Measurements from ENCODE around the gene STK32B.
A peak's percentile ranks its signal among the peaks of the same experiment; 100 is the strongest.

The STK32B gene

GRCh38 chr4:5510504-5510903 is 459.2 kb downstream of the STK32B start:
- H3K9me3 ChIP-seq (ENCODE audit: control insufficient read depth, low read length): no peaks in the 10 kb centered on the region

GRCh38 chr4:5511791-5512190 is 460.5 kb downstream of the STK32B start:
- no peaks in the 10 kb centered on the region for H3K36me3 ChIP-seq (ENCODE audit: control insufficient read depth, insufficient read depth, low read length)
- no peak overlapping the region for H3K4me3 ChIP-seq (ENCODE audit: insufficient read depth, low read depth, low read length)
- no peak overlapping the region for H3K27ac ChIP-seq (ENCODE audit: insufficient read depth, low read depth, low read length, poor library complexity, severe bottlenecking)
- no peaks in the 10 kb centered on the region for H3K27me3 ChIP-seq (ENCODE audit: control insufficient read depth, insufficient read depth, low read length, poor library complexity, severe bottlenecking)
- no peaks in the 10 kb centered on the region for H3K9me3 ChIP-seq (ENCODE audit: control insufficient read depth, low read length)
- no peaks in the 10 kb centered on the region for H3K4me1 ChIP-seq (ENCODE audit: control insufficient read depth, insufficient read depth, low read length)

More at GRCh38 chr4:5510504-5510903, 459.2 kb downstream of the STK32B start:
- no peaks in the 10 kb centered on the region for H3K27me3 ChIP-seq (ENCODE audit: control insufficient read depth, insufficient read depth, low read length, poor library complexity, severe bottlenecking)
- H3K36me3 ChIP-seq (ENCODE audit: control insufficient read depth, insufficient read depth, low read length): no peaks in the 10 kb centered on the region
- H3K4me3 ChIP-seq (ENCODE audit: insufficient read depth, low read depth, low read length): no peak overlapping the region
- no peak overlapping the region for H3K27ac ChIP-seq (ENCODE audit: insufficient read depth, low read depth, low read length, poor library complexity, severe bottlenecking)
- WGBS, 2 experiments: 59 to 68% methylated on average over 2 of the region's 2 CpGs
- H3K4me1 ChIP-seq (ENCODE audit: control insufficient read depth, insufficient read depth, low read length): no peaks in the 10 kb centered on the region

DNA sequence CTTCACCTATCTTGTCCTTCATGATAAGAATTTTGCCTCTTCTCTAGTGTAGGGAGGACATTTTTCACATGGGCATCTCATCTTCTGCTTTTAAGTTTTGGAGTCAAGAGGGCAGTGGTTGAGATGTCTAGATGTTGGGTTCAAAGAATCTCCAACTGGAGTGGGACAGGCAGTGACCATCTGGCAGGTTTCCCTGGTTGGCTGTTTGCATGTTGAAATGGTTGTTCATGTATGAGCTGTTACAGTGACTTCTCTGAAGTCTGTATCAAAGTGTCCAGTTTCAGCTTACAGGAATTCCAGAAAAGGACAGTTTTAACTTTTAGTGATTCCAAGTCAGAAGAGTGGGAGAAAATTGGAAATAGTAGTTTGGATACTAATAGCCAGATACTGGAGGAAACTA is 464.4 kb downstream of the STK32B start:
- no peaks in the 10 kb centered on the region for H3K9me3 ChIP-seq (ENCODE audit: control insufficient read depth, low read length)
- no peaks in the 10 kb centered on the region for H3K27me3 ChIP-seq (ENCODE audit: control insufficient read depth, insufficient read depth, low read length, poor library complexity, severe bottlenecking)
- H3K4me1 ChIP-seq (ENCODE audit: control insufficient read depth, insufficient read depth, low read length): no peaks in the 10 kb centered on the region
- H3K36me3 ChIP-seq (ENCODE audit: control insufficient read depth, insufficient read depth, low read length): no peaks in the 10 kb centered on the region
- no peak overlapping the region for H3K4me3 ChIP-seq (ENCODE audit: insufficient read depth, low read depth, low read length)
- H3K27ac ChIP-seq (ENCODE audit: insufficient read depth, low read depth, low read length, poor library complexity, severe bottlenecking): no peak overlapping the region

DNA sequence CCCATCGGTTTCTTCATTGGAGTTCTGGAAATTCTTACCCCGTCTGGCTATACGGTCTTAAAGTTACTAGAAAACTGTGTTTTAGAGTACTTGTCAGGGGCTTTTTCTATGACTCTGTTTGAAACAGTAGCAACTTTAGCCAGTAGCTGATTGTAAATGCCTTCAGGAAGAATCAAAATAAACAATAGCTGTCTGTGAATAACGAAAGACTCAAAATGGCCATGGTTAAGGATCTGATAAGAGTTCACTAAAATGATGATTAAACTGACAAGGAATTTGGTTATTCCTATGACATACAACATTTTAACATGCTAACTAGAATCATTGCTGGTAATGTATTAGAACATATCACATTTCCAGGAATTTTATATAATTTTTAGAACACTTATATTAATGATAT is 466.1 kb downstream of the STK32B start:
- Histone ChIP-seq H3K9me3 (ENCODE audit: control insufficient read depth, low read length) (no peaks in the 10 kb centered on the region), H3K27ac (ENCODE audit: insufficient read depth, low read depth, low read length, poor library complexity, severe bottlenecking) (no peak overlapping the region), H3K4me1 (ENCODE audit: control insufficient read depth, insufficient read depth, low read length) (no peaks in the 10 kb centered on the region), H3K4me3 (ENCODE audit: insufficient read depth, low read depth, low read length) (no peak overlapping the region), H3K27me3 (ENCODE audit: control insufficient read depth, insufficient read depth, low read length, poor library complexity, severe bottlenecking) (no peaks in the 10 kb centered on the region), H3K36me3 (ENCODE audit: control insufficient read depth, insufficient read depth, low read length) (no peaks in the 10 kb centered on the region)
- 96% methylated on average over 4 of the region's 4 CpGs for WGBS, 2 experiments

DNA sequence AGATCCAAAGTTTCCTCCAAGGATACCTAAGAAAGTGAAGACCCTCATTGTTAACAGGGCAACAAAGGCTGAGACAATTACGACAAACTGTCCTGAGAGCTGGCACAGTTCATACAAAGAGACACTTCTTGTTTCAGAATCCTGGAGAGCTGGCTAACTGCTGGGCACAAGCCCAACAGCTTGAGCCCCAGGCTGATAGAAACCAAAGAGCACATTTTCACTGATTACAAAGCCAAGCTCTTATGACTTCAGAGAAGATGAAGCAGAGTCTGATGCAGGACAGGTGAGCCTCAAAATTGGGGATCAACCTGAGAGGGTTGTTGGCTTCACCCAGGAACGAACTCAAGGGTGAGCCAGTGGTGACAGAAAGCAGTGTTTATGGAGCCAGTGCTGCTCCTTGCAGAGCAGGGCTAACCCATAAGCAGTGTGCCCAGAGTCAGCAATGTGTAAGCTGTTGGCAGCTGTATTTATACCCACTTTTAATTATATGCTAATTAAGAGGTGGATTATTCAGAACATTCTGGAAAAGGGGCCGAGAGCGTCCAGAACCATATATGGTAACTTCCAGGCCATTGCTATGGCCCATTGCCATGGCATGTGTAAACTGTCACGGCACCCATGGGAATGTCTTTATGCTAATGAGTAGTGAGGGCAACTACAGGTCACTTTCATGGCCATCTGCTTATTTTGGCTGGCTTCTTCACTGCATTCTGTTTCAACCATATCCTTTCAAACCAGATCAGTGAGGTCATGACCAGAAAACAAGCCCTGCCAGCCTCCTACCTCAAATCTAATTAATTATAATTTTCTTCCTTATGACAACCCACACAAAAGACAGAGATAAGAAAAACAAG is 473.4 kb downstream of the STK32B start:
- WGBS, 2 experiments: 91 to 92% methylated on average over 5 of the region's 5 CpGs
- H3K4me1 ChIP-seq (ENCODE audit: control insufficient read depth, insufficient read depth, low read length): peaks cover 21% of the 10 kb centered on the region
- no peaks in the 10 kb centered on the region for H3K36me3 ChIP-seq (ENCODE audit: control insufficient read depth, insufficient read depth, low read length)
- H3K9me3 ChIP-seq (ENCODE audit: control insufficient read depth, low read length): no peaks in the 10 kb centered on the region
- H3K27me3 ChIP-seq (ENCODE audit: control insufficient read depth, insufficient read depth, low read length, poor library complexity, severe bottlenecking): no peaks in the 10 kb centered on the region
- no peak overlapping the region for H3K4me3 ChIP-seq (ENCODE audit: insufficient read depth, low read depth, low read length)
- no peak overlapping the region for H3K27ac ChIP-seq (ENCODE audit: insufficient read depth, low read depth, low read length, poor library complexity, severe bottlenecking)

- Histone ChIP-seq H3K36me3 (ENCODE audit: control insufficient read depth, insufficient read depth, low read length) (no peaks in the 10 kb centered on the region), H3K4me3 (ENCODE audit: insufficient read depth, low read depth, low read length) (no peak overlapping the region), H3K9me3 (ENCODE audit: control insufficient read depth, low read length) (no peaks in the 10 kb centered on the region), H3K27ac (ENCODE audit: insufficient read depth, low read depth, low read length, poor library complexity, severe bottlenecking) (no peak overlapping the region), H3K4me1 (ENCODE audit: control insufficient read depth, insufficient read depth, low read length) (peaks cover 21% of the 10 kb centered on the region), H3K27me3 (ENCODE audit: control insufficient read depth, insufficient read depth, low read length, poor library complexity, severe bottlenecking) (no peaks in the 10 kb centered on the region)
- 64 to 70% methylated on average over 2 to 3 of the region's 3 CpGs for WGBS, 2 experiments
These were observed 475.0 kb downstream of the STK32B start for GRCh38 chr4:5526080-5526846.

DNA sequence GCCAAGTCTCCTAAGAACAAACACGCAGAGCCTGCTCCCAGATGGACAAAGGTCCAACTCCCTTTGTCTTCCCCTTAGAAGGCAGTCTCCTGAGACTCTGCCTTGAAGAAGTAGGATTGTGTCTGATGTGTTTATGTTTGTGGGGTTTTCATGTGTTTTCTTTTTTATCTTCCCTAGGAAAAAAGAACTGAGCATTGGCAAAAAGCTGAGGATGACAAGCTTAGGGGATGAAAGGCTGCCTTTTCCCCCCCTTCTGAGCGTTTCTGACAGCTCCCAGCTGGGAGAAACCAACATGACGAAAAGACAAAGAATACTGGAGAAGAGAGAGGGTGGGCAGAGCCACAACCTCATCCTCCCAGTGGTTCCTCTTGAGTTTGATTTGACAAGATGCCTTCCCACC is 475.9 kb downstream of the STK32B start:
- H3K27ac ChIP-seq (ENCODE audit: insufficient read depth, low read depth, low read length, poor library complexity, severe bottlenecking): peak overlapping the region; percentile 62
- WGBS, 2 experiments: 36 to 43% methylated on average over 2 to 3 of the region's 3 CpGs

DNA sequence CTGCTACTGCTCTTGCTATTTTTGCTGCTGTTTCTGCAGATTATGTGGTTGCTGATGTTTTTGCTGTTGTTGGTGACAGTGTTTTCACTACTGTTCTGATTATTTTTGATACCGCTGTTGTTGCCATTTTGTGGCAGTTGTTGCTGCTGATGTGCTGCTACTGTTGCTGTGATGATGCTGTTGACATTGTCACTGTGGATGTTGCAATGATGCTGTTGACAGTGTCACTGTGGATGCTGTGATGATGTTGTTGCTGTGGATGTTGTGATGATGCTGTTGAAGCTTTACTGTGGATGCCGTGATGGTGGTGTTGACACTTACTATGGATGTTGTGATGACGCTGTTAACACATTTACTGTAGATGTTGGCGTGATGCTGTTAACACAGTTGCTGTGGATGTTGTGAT is 476.8 kb downstream of the STK32B start:
- Histone ChIP-seq H3K4me1 (ENCODE audit: control insufficient read depth, insufficient read depth, low read length) (peaks cover 21% of the 10 kb centered on the region), H3K27me3 (ENCODE audit: control insufficient read depth, insufficient read depth, low read length, poor library complexity, severe bottlenecking) (no peaks in the 10 kb centered on the region), H3K36me3 (ENCODE audit: control insufficient read depth, insufficient read depth, low read length) (no peaks in the 10 kb centered on the region), H3K9me3 (ENCODE audit: control insufficient read depth, low read length) (no peaks in the 10 kb centered on the region), H3K4me3 (ENCODE audit: insufficient read depth, low read depth, low read length) (no peak overlapping the region), H3K27ac (ENCODE audit: insufficient read depth, low read depth, low read length, poor library complexity, severe bottlenecking) (no peak overlapping the region)
- WGBS, 2 experiments: 97% methylated on average over 4 of the region's 4 CpGs

More for the DNA sequence above, 475.9 kb downstream of the STK32B start:
- H3K36me3 ChIP-seq (ENCODE audit: control insufficient read depth, insufficient read depth, low read length): no peaks in the 10 kb centered on the region
- peaks cover 21% of the 10 kb centered on the region for H3K4me1 ChIP-seq (ENCODE audit: control insufficient read depth, insufficient read depth, low read length)
- no peak overlapping the region for H3K4me3 ChIP-seq (ENCODE audit: insufficient read depth, low read depth, low read length)
- no peaks in the 10 kb centered on the region for H3K9me3 ChIP-seq (ENCODE audit: control insufficient read depth, low read length)
- H3K27me3 ChIP-seq (ENCODE audit: control insufficient read depth, insufficient read depth, low read length, poor library complexity, severe bottlenecking): no peaks in the 10 kb centered on the region

- Histone ChIP-seq H3K36me3 (ENCODE audit: control insufficient read depth, insufficient read depth, low read length) (no peaks in the 10 kb centered on the region), H3K4me1 (ENCODE audit: control insufficient read depth, insufficient read depth, low read length) (peaks cover 6% of the 10 kb centered on the region), H3K9me3 (ENCODE audit: control insufficient read depth, low read length) (no peaks in the 10 kb centered on the region), H3K27ac (ENCODE audit: insufficient read depth, low read depth, low read length, poor library complexity, severe bottlenecking) (no peak overlapping the region), H3K4me3 (ENCODE audit: insufficient read depth, low read depth, low read length) (no peak overlapping the region), H3K27me3 (ENCODE audit: control insufficient read depth, insufficient read depth, low read length, poor library complexity, severe bottlenecking) (no peaks in the 10 kb centered on the region)
- WGBS, 2 experiments: 92 to 94% methylated on average over 2 of the region's 2 CpGs
These were observed 480.8 kb downstream of the STK32B start for GRCh38 chr4:5532100-5532499.

DNA sequence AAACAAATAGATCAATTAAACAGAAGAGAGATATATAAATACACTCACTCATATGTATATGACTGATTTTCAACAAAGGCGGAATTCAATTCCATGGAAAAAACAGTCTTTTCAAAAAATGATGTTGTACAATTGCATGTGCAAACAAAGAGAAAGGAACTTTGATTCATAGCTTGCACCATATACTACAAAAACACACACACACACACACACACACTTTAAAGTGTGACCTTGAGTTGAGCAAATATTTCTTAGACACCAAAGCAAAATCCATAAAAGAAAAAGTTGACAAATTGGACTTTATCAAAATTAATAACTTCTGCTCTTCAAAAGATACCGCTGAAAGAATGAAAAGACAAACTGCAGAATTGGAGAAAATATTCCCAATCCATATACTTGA is 488.3 kb downstream of the STK32B start:
- no peaks in the 10 kb centered on the region for H3K4me1 ChIP-seq (ENCODE audit: control insufficient read depth, insufficient read depth, low read length)
- H3K27me3 ChIP-seq (ENCODE audit: control insufficient read depth, insufficient read depth, low read length, poor library complexity, severe bottlenecking): no peaks in the 10 kb centered on the region
- H3K4me3 ChIP-seq (ENCODE audit: insufficient read depth, low read depth, low read length): no peak overlapping the region
- no peaks in the 10 kb centered on the region for H3K9me3 ChIP-seq (ENCODE audit: control insufficient read depth, low read length)
- WGBS, 2 experiments: 85 to 94% methylated on average over 1 to 2 of the region's 2 CpGs
- no peak overlapping the region for H3K27ac ChIP-seq (ENCODE audit: insufficient read depth, low read depth, low read length, poor library complexity, severe bottlenecking)
- H3K36me3 ChIP-seq (ENCODE audit: control insufficient read depth, insufficient read depth, low read length): no peaks in the 10 kb centered on the region

All from ectodermal cell (in vitro differentiated cells).